HEK293T (cell line): Measurements from ENCODE around the gene FLCN.

ENCODE experiments used
- ARNT ChIP-seq: fragments of 450-650 bp; IDR thresholded peaks from 2 replicates; pipeline ENCODE4 v1.6.1; 2017; ENCODE audit warnings: mild to moderate bottlenecking
- BHLHE40 ChIP-seq: fragments of 450-650 bp; IDR thresholded peaks from 2 replicates; pipeline ENCODE4 v1.6.1; 2016; ENCODE audit warnings: mild to moderate bottlenecking, moderate library complexity, borderline replicate concordance
- ELF4 ChIP-seq: fragments of 450-650 bp; IDR thresholded peaks from 2 replicates; pipeline ENCODE4 v1.6.1; 2017; ENCODE audit warnings: antibody characterized with exemption
- FOXA1 ChIP-seq: fragments of 450-650 bp; IDR thresholded peaks from 2 replicates; pipeline ENCODE4 v1.6.1; 2016; ENCODE audit warnings: mild to moderate bottlenecking
- FOXM1 ChIP-seq: fragments of 450-650 bp; IDR thresholded peaks from 2 replicates; pipeline ENCODE4 v1.6.1; 2017; ENCODE audit warnings: mild to moderate bottlenecking, borderline replicate concordance
- HDGF ChIP-seq: fragments of 450-650 bp; IDR thresholded peaks from 2 replicates; pipeline ENCODE4 v1.6.1; 2017; ENCODE audit warnings: antibody characterized with exemption, borderline replicate concordance
- L3MBTL2 ChIP-seq: fragments of 450-650 bp; conservative IDR thresholded peaks from 2 replicates; pipeline ENCODE4 v1.6.1; 2016; ENCODE audit warnings: mild to moderate bottlenecking
- LEF1 ChIP-seq: fragments of 450-650 bp; IDR thresholded peaks from 2 replicates; pipeline ENCODE4 v1.6.1; 2017; ENCODE audit warnings: mild to moderate bottlenecking, borderline replicate concordance
- NFRKB ChIP-seq: fragments of 450-650 bp; IDR thresholded peaks from 2 replicates; pipeline ENCODE4 v1.6.1; 2016; ENCODE audit warnings: mild to moderate bottlenecking, moderate library complexity
- SP1 ChIP-seq: fragments of 450-650 bp; IDR thresholded peaks from 2 replicates; pipeline ENCODE4 v1.6.1; 2017
- SUZ12 ChIP-seq: fragments of 450-650 bp; IDR thresholded peaks from 2 replicates; pipeline ENCODE4 v1.6.1; 2016; ENCODE audit warnings: mild to moderate bottlenecking
- TARDBP ChIP-seq: fragments of 450-650 bp; IDR thresholded peaks from 2 replicates; pipeline ENCODE4 v1.6.1; 2016
- ZNF384 ChIP-seq: fragments of 450-650 bp; IDR thresholded peaks from 2 replicates; pipeline ENCODE4 v1.6.1; 2016
- TF ChIP-seq, protein P1 (sequence below): fragments of 450-650 bp; IDR thresholded peaks from 2 replicates; pipeline ENCODE4 v1.6.1; 2016

DNA sequence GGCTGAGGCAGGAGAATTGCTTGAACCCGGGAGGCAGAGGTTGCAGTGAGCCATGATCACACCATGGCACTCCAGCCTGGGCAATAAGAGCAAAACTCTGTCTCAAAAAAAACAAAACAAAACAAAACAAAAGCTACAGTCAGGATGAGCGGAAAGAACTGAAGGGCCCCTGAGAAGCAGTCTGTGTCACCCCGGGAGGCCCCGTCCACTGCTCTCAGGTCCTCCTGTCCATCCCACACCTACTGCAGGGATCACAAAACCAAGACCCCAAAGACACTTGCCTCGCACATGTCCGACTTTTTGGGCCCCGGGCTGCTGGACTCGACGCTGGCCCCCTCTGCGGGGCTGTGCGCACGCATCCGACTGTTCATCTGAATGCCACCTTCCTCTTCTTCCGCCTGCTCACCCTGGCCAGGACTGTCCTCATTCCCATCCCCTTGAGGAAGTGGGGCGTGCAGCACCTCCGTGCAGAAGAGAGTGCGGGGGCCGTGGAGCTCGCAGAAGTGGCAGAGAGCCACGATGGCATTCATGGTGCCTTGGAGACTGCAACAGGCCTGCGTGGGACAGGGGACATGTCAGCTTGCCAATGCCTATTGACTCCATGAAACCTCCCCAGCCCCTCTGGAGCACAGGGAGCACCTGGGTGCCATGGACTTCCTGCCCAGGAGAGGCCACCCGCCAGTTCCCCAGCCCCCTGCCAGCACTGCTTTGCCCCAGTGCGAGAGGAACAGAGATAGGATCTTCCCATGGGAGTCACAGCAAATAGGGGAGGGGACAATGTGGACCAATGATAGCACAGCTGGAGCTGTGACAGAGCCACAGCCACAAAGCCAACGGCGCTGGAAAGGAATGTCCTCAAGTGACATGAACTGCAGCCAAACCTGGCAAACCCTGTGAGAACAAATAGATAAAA is 9.1 kb downstream of the FLCN start:
- no peak for TF ChIP-seq ARNT
- TF ChIP-seq SUZ12 = no peak
- no peak for TF ChIP-seq FOXM1
- TF ChIP-seq TARDBP = no peak
- no peak for TF ChIP-seq L3MBTL2
- TF ChIP-seq BHLHE40 = no peak
- TF ChIP-seq SP1 = no peak
- no peak for TF ChIP-seq FOXA1
- no peak for TF ChIP-seq ELF4
- no peak for TF ChIP-seq NFRKB
- no peak for TF ChIP-seq HDGF
- TF ChIP-seq, protein P1, sequence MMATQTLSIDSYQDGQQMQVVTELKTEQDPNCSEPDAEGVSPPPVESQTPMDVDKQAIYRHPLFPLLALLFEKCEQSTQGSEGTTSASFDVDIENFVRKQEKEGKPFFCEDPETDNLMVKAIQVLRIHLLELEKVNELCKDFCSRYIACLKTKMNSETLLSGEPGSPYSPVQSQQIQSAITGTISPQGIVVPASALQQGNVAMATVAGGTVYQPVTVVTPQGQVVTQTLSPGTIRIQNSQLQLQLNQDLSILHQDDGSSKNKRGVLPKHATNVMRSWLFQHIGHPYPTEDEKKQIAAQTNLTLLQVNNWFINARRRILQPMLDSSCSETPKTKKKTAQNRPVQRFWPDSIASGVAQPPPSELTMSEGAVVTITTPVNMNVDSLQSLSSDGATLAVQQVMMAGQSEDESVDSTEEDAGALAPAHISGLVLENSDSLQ = no peak
- no peak for TF ChIP-seq ZNF384
- TF ChIP-seq LEF1 = no peak
